NCI-H774 (cell line): ENCODE data around the gene NECTIN4.
A peak's percentile ranks its signal among the peaks of the same experiment; 100 is the strongest.
"Not testable (repeated sequence)": the region's sequence is repeated elsewhere in the genome, so short reads cannot be mapped to it uniquely, and the experiment has no call there.

Experiments
- DNase-seq: peaks from one replicate; lab custom pipeline; 2025; lab: John Stamatoyannopoulos, UW

The NECTIN4 gene

DNA sequence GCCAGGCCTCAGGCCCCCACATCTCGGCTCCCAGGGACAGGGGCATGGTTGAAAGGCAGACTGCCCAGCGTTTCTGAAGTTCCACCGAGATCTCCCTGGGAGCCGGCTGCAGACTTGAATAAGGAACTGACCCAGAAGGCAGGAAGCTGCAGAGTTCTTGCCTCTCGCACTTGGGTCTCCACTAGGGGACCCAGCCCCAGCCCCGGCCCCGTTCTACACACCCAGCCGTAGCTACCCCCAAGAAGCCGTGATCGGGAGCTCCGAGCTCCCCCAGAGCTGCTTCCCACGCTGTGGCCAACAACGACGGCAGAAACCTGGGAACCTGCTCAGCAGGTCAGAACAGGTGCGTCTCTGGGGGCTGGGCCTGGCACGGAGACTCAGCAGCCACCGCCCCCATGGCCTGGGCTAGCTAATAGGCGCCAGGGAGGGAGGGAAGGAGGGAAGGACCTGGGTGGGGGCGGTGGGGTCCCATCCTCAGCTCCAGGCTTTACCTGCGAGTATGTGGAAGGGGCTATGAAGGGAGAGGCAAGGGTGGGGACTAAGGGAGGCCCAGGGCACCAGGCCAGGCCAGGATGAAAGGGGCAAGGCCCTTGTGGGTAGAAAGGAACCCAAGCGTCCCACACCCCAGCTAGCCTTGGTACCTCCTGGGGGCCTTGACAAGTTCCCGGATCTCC, at the start of gene NECTIN4:
NECTIN4 (minus strand) TSS at position 308 of the 674 bp plus-strand sequence; CDS start at position 46, 262 bp downstream.
- no peak for DNase-seq

DNA sequence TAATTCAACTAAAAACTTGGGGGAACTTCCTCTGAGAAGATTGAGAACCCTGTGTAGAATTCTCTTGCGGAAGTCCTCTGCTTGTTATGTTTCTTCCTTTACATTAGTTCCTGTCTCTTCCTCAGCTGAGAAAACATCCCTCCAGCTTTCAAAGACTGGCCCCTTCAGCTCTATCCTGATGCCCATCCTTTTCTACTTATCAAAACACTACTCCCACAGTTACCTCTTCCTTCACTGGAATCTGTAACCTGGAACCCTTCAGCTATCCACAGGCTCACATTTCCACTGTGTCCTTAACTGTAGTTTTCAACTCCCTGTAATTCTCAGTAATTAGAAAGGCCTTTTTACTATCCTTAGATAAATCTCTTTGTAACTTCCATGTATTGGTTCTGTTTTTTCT, 49.1 kb upstream of the NECTIN4 start:
- DNase-seq: no peak

DNA sequence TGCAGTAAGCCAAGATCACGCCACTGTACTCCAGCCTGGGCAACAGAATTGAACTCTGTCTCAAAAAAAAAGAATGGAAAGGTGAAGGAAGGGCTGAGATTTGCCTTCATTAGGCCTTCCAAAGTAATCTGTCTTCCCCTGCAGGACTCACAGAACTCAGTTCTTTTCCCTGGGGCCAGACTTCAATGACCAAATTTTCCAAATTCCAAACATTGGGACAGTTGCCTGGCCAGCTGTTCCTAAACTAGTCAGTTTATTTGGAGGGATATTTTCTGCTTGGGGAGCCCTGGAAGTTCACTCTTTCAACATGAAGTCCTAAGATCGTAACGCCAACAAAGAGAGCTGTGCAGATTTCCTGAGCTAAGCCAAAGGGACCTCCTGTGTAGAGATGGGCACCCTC, 48.5 kb upstream of the NECTIN4 start:
- DNase-seq: no peak

DNA sequence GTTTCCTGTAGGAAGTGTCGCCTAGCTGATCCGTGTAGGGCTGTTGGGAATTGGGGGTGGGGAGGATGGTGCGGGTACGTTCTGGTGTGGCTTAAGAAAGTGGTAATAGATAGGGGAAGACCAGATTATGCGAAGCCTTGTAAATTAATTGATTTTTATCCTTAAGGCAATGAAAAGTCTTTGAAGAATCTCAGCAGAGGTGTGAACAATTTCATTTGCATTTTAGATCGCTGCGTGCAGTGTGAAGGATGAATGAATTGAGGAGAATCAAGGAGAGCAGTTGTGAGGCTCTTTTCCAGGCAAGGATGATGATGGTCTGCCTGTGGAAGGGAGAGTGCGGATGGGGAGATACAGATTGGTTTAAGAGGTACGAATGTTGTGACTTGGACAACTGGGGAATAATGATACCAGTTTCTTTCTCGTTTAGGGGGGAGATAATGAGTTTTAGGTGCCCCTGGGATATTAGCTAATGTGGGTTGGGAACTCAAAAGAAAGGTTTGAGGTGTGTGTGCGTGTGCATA, 43.9 kb upstream of the NECTIN4 start:
- no peak for DNase-seq

DNA sequence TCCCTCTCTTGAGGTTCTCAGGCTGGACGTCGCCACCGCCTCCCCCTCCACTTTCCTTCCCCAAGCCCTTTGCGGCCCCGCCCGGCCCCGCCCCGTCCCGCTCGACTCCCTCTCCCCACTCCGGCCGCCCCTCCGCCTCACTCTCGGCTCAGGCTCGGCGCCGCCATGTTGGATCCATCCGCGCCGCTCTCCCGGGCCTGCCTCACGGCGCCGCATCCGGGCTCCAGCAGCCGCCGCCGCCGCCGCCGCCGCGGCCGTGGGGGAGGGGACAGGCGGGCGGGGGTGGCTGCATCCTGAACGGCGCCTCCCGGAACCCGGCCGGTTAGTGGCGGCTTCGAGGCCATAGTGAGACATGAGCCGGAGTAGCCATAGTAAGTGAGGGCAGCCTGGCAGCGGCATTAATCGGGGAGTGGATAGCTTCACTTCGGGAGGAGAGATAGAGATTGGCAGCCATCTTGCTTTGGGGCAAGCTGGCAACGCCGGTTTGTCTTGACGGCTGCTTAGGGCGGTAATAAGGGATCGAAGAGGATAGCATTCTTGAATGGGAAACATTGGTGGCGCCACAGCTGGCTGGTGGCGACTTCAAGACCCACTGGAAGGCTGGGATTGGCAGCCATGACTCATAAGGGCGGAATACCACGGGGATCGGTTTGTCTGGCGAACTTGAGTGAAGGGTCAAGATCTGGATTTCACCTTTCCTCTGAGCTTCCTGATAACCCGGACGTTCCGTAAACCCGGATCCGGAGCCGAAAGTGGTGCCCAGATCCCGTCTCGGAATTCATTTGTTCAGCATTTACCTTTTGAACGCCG, 43.3 kb upstream of the NECTIN4 start, which contains the start of gene DEDD:
DEDD (minus strand) TSS at position 258 of the 810 bp plus-strand sequence. CDS start 8,205 bp downstream, outside the sequence.
- DNase-seq: peak; percentile 91

DNA sequence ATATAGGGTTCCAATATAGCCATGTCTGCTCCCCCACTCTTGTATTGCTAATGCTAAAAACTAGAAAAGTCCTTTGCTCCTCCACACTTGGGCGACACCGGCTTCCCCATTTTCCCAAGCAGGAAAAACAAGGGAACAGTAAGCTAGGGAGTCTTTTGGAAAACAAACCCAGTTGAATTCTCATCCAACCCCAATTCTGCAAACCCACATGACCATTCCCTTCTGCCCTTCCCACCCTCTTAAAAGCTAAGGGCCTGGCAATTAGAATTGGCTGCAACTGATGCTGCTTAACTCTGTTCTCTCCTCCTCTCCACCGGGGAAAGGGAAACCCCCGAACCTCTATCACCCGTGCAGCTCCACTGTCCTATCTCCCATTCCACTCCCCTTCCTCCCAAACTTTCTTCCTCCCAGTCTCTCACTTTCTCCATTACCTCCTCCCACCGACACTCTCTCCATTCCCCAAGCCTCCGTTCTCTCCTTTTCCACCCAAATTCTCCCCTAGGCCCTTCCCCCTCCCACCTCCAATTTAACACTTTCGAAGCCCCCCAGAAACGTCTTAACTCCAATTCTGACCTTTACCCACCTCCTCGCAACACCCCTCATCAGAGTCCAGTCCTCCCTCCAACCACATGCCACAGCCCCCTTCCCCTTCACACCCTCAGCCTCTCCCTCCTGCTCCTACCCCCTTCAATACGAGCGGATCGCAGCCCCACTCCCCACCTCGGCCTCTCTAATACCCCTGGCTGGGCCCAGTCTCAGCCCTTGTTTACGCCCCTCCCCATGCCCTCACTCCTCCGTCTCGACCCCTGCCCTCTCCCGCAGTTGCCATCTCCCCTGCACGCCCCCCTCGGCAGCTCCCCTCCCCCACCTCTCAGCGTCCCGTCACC, 42.4 kb upstream of the NECTIN4 start:
- no peak for DNase-seq

DNA sequence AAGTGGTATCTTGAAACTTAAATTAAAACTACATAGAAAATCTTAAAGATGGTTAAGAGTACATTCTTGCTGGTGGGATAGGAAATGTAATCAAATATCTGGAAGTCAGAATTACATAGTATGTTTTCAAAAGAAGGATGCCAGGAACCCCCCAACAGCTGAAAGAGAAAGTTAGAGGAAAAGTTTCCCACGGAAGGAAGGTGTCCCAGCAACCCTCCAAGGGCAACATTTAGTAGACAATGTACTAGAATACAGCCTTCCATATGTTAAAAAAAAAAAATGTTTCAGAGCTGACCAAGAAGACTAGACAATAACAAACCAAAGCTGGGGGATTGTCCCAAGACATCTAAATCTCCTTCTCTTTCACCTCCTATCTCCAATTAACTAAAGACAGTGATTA, 40.9 kb upstream of the NECTIN4 start:
- no peak for DNase-seq

DNA sequence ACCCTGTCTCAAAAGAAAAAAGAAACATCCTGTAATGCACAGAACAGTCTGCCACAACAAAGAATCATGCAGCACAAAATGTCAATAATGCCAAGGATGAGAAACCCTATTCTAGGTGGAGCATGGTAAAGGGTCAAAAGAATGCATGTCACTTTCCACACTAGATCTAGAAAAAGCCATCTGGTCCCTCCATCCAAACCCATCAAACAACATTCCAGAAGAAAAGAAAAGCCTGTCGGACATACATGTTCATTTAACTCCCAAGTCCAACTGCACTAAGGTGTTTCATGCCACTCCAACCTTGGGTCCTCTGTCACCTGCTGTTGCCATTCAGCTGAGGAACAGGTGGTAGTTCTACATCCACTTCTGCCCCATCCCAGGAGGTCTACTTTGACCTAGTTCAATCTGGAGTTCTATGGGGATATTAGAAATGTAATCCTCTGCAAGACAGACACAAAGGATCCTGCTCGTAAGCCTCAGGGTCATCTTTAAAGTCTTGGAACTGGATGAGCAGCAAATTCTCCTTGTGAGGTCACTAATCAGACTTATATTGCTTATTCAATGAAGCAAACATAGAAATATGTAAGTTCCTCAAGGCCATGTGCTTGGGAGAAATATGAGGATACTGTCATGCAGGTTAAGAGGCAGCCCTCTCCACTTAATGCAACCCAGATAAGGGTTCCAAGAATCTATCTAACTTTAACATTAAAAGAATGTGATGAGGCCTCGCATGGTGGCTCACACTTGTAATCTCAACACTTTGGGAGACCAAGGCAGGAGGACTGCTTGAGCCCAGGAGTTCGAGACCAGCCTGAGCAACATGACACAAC, 39.4 kb upstream of the NECTIN4 start:
- no peak for DNase-seq

DNA sequence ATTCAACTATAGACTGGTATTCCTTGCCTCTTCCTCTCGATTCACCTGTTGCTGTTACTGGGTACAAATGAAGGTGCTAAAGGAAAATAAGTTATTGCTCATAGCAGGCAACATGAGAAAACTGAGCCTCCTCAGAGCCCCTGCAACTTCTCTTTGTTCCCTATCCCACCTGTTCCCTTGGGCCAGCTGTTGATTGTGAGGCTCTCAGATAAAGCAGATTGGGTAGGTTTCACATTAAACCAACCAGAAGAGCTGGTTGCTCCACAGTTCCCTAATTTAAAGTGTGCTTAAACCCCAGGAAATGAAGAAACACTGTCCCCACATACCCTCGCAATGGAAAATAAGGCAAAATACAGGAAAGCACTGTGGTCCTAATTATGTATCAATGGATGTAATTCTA, 38.3 kb upstream of the NECTIN4 start:
- no peak for DNase-seq

DNA sequence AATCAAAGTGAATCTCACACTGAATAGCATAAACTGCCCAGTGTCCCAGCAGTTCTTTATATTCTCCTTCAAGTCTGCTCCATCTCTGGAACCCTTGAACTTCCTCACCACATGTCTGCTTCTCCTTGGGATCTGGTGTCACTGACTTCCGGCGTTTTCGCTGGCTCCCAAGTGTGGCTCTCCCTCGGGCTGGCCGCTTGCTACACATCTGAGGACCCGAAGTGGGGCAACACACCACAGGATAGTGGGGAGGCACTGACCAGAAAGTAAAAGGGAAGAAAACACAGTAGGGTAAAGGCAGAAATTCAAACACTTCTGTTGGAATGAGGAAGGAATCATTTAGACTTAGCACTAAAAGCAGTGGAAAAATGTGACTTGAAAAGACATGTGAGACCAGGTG, 33.6 kb upstream of the NECTIN4 start:
- DNase-seq: no peak

DNA sequence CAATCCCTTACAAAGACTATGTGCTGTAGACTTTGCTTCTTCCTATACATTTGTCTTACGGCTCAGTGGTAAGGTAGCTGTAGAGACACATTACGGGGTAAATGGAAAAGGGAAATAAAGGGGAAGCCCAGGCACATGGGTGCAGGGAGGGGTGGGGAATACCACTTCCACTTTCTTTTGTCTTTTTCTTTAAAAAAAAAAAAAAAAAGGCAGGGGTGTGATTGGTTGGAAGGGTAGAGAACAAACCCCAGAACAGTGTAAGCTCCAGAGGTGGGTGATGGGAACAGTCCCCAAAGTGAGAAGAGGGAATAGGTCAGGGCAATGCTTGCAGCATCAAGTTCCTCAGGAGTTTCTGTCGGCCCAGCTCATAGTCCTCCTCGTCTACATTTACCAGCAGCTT, 32.5 kb upstream of the NECTIN4 start:
- DNase-seq: no peak

DNA sequence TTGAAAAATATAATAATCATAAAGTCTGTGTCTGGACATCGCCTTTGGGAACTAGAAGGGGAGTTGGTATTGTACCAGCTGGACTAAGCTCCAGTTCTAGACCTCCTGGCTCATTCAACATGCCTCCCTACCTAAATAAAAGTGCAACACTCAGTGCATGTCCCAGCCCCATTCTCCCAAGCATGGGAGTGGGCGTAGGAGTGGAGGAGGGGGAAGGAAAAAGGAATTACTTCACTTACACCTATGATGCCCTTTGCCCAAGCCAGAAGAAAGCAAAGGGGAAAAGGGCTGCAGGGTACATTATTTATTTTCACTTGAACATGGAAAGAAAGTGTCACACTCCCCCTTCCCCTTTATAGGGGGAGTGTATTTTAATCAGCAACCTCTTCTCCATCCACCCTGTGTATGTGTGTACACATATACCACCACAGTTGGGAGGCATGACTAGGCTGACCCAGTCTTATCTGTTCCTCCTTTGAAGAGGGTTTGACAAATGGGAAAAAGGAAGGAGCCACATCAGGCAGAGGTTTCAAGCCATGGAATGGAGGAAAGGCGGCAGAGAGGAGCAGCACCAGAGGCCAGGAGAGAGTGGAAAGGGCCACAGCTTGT, 31.8 kb upstream of the NECTIN4 start:
- DNase-seq: no peak

DNA sequence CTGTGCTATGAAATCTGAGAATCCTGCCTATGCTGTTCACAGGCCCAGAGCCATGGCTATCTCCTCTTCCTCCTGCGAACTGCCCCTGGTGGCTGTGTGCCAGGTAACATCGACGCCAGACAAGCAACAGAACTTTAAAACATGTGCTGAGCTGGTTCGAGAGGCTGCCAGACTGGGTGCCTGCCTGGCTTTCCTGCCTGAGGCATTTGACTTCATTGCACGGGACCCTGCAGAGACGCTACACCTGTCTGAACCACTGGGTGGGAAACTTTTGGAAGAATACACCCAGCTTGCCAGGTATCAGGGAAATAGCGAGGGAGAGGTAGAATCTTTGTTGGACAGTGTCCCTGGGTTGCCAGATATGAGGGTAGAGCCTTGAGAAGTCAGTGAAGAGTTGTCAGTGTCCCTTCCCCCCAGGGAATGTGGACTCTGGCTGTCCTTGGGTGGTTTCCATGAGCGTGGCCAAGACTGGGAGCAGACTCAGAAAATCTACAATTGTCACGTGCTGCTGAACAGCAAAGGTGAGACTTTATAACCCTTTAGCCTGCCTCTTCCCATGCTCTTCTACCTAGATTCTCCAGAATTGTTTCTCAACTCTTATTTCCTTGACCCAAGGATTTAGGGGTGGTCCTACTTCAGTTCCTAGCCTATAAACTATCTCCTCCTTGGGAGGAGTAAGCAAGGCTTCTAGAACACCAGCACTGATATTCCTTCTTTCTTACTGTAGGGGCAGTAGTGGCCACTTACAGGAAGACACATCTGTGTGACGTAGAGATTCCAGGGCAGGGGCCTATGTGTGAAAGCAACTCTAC, 29.9 kb upstream of the NECTIN4 start:
- no peak for DNase-seq

DNA sequence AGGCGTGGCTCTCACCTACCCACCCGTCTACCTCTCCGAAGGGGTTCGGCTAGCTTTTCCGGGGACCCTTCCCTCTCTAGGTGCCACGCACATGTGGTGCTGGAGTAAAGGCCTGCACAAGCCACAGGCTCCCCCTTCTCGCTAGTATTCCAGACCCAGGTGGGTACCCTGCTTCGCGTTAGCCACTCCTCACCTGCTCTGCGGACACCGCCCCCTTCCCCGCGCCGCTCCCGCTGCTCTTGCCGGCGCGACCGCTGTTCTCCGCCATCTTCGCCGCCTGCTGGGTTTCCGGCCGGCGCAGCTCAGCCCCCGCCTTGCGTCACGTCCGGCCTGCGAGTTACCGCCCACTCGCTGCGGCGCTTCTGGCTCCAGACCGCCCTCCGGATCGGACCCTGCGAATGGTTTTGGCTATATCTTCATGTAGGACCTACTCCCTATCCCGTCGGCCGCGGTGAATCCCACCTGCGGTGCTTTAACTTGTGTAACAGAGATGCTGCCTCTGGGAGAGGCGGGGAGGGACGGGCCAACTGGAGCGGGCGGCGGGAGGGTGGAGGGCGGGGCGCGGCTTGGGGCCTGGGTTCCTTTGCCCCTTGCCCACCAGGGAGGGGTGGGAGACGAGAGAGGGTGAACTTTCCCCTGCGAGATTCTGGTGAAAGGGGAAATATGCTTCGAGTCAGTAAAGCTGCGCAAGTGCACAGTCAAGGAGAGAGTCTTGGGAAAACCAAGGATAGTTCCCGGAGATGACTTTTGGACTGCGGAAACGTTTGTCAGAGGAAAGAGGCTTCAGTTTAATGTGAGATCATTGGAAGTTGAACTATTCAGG, 28.6 kb upstream of the NECTIN4 start, which contains the start of the genes NIT1 and PFDN2:
NIT1 (plus strand) TSS at position 347 of the 823 bp plus-strand sequence; CDS start at position 419, 72 bp downstream.
PFDN2 (minus strand) TSS at position 279 of the 823 bp plus-strand sequence; CDS start at position 268, 11 bp downstream.
- peak; percentile 78 for DNase-seq

DNA sequence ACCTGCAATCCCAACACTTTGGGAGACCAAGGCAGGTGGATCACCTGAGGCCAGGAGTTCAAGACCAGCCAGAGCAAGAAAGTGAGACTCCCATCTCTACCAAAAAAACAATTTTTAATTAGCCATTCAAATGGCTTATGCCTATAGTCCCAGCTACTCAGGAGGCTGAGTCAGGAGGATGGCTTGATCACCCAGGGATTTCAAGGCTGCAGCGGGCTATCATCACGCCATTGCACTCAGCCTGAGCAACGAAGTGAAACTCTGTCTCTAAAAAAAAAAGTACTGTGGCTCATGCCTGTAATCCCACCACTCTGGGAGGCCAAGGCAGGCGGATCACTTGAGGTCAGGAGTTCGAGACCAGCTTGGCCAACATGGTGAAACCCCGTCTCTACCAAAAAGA, 26.6 kb upstream of the NECTIN4 start:
- not testable (repeated sequence) for DNase-seq

DNA sequence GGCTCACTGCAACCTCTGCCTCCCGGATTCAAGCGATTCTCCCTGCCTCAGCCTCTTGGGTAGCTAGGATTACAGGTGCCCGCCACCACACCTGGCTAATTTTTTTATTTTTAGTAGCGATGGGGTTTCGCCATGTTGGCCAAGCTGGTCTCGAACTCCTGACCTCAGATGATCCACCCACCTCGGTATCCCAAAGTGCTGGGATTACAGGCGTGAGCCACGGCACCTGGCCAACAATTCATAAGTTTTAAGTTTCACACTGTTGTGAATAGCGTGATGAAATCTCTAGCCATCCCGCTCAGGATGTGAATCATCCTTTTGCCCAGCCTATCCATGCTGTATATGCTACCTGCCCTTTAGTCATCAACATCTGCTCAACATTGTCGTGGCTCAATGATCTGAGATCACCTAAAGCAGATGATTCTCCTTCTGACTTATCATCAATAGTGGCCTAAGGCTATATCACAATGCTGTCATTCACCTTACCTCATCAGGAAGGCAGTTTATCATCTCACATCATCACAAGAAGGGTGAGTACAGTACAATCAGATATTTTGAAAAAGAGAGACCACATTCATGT, 25.9 kb upstream of the NECTIN4 start:
- no peak for DNase-seq

DNA sequence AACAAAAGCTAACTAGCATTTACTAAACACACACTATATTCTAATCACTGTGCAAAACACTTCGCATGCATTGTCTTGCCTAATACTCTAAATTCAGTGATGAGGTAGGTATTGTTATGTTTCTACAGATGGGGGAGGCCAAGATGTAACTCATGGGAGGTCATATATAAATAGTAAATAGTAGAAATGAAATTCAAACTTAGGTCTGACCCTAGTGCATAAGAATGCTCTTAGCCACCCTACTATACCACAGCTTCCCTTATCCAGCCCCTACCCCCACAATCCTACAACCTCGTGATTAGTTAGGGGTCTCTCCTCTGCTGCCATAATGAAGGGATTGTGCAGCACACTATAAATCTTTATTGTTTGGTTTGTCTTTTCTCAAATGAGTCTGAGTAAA, 25.2 kb upstream of the NECTIN4 start:
- DNase-seq: no peak

DNA sequence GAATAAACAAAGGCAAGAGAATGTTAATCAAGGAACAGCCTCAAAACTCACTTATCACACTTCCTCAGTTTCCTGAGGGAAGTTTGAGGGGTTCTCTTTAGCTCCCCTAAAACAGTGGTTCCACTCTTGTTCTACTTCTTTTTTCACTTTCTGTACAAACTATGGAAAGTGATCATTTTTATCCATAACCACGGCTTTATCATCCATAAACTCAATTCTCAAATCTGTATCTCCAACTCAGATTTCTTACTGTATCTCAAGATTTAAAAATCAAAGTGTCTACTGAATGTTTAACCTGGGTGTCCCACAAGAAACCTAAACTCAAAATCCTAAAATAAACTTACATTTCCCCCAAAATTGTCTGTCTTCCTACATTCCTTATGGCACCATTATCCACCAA, 24.6 kb upstream of the NECTIN4 start:
- DNase-seq: no peak
